Spinal cord (tissue), 10 donors: ENCODE results near the gene PLA2G3. TPM values are rescaled to one million over a fixed set of nuclear protein-coding genes. Genes with fewer than 3 reads are reported as not detected.
"Not testable (repeated sequence)": the region's sequence is repeated elsewhere in the genome, so short reads cannot be mapped to it uniquely, and the experiment has no call there.

Experiments
- DNase-seq, 6 donors: peaks; one replicate each; pipeline versions ENCODE4 v3.0.0 to v3.0.0-alpha.2; 2013 to 2015; ENCODE audit warnings: low spot score in 6 of 6, low read depth in 4 of 6
- H3K27ac ChIP-seq: one replicate; pipeline ENCODE4 v1.5.1; 2013; ENCODE audit warnings: low read depth, low read length, control low read depth
- H3K27me3 ChIP-seq: one replicate; pipeline ENCODE4 v1.6.1; 2013; ENCODE audit warnings: low read length; ENCODE audit not compliant: control insufficient read depth, insufficient read depth
- H3K36me3 ChIP-seq: one replicate; pipeline ENCODE4 v1.6.1; 2013; ENCODE audit warnings: low read length; ENCODE audit not compliant: control insufficient read depth, insufficient read depth
- H3K4me1 ChIP-seq: one replicate; pipeline ENCODE4 v1.6.1; 2013; ENCODE audit warnings: low read length; ENCODE audit not compliant: control insufficient read depth, insufficient read depth
- H3K4me3 ChIP-seq: one replicate; pipeline ENCODE4 v1.5.1; 2013; ENCODE audit warnings: low read depth, low read length, control low read depth
- H3K9me3 ChIP-seq: one replicate; pipeline ENCODE4 v1.6.1; 2013; ENCODE audit warnings: low read length; ENCODE audit not compliant: control insufficient read depth, insufficient read depth
- WGBS: methylation state at CpG from one replicate; pipeline ENCODE4 v1.1.5; 2013; ENCODE audit warnings: missing lambda C conversion rate; ENCODE audit not compliant: insufficient coverage; 5-methylcytosine and 5-hydroxymethylcytosine counted together
- polyA plus RNA-seq, 2 donors: library from polyadenylated mRNA; unstranded; fragments of 120-200 nt; gene quantifications; one replicate each; pipeline ENCODE4 v1.2.1, GENCODE V29; 2013; ENCODE audit not compliant: insufficient read length in 2 of 2
- total RNA-seq, 2 donors: library from RNA; depleted of rRNA in 1 of 2; stranded (reverse); fragments of 120-200 nt in 1 of 2; fragments of >200 nt in 1 of 2; gene quantifications; one replicate each; pipeline versions ENCODE4 v1.2.3 to v1.2.4, GENCODE V29; 2013 to 2014
- donor health status: healthy.

The PLA2G3 gene
- total and polyA plus RNA-seq, 4 donors, result 0.77 to 1.7 (median 1.2) TPM

GRCh38 chr22:31173386-31174145 is 33.3 kb upstream of the PLA2G3 start:
- no CpG with 5 or more reads among the region's 5 CpGs for WGBS
- Histone ChIP-seq H3K27ac (no peak overlapping the region), H3K4me1 (no peaks in the 10 kb centered on the region), H3K4me3 (no peak overlapping the region), H3K36me3 (peaks cover 12% of the 10 kb centered on the region), H3K27me3 (no peaks in the 10 kb centered on the region), H3K9me3 (no peaks in the 10 kb centered on the region)
- DNase-seq, result no peak

GRCh38 chr22:31171734-31172133 is 31.4 kb upstream of the PLA2G3 start:
- not testable (repeated sequence) for H3K27me3 ChIP-seq, H3K9me3 ChIP-seq, H3K27ac ChIP-seq, H3K4me1 ChIP-seq, DNase-seq, H3K4me3 ChIP-seq
- no CpG with 5 or more reads among the region's 9 CpGs for WGBS
- peaks cover 14% of the 10 kb centered on the region for H3K36me3 ChIP-seq

GRCh38 chr22:31170971-31171370 is 30.7 kb upstream of the PLA2G3 start:
- Histone ChIP-seq H3K4me3 (no peak overlapping the region), H3K36me3 (peaks cover 9% of the 10 kb centered on the region), H3K4me1 (no peaks in the 10 kb centered on the region), H3K27me3 (no peaks in the 10 kb centered on the region), H3K27ac (no peak overlapping the region), H3K9me3 (no peaks in the 10 kb centered on the region)
- DNase-seq, result no peak
- WGBS, result no CpG with 5 or more reads among the region's 4 CpGs

GRCh38 chr22:31162015-31162765 is 21.9 kb upstream of the PLA2G3 start:
- no peaks in the 10 kb centered on the region for H3K27me3 ChIP-seq
- DNase-seq, result no peak
- H3K4me1 ChIP-seq, result peaks cover 13% of the 10 kb centered on the region
- peaks cover 15% of the 10 kb centered on the region for H3K36me3 ChIP-seq
- WGBS, result 100% methylated on average over 2 of the region's 5 CpGs
- H3K27ac ChIP-seq, result no peak overlapping the region
- no peaks in the 10 kb centered on the region for H3K9me3 ChIP-seq
- H3K4me3 ChIP-seq, result no peak overlapping the region

GRCh38 chr22:31161386-31161785 is 21.1 kb upstream of the PLA2G3 start:
- no peak overlapping the region for H3K27ac ChIP-seq
- H3K27me3 ChIP-seq, result no peaks in the 10 kb centered on the region
- H3K4me1 ChIP-seq, result peaks cover 13% of the 10 kb centered on the region
- DNase-seq, result no peak
- H3K9me3 ChIP-seq, result no peaks in the 10 kb centered on the region
- H3K4me3 ChIP-seq, result no peak overlapping the region
- peaks cover 15% of the 10 kb centered on the region for H3K36me3 ChIP-seq

- Histone ChIP-seq H3K4me1 (peaks cover 13% of the 10 kb centered on the region), H3K36me3 (peaks cover 11% of the 10 kb centered on the region), H3K9me3 (no peaks in the 10 kb centered on the region), H3K4me3 (peak overlapping the region; percentile 85), H3K27me3 (no peaks in the 10 kb centered on the region), H3K27ac (peak overlapping the region; percentile 76)
- 5% methylated on average over 32 of the region's 32 CpGs for WGBS
- DNase-seq, result peak in 1 of 6 donors; percentile 17
These were observed 20.1 kb upstream of the PLA2G3 start for GRCh38 chr22:31160328-31160978.

GRCh38 chr22:31155422-31155821 is 15.1 kb upstream of the PLA2G3 start:
- no peaks in the 10 kb centered on the region for H3K9me3 ChIP-seq
- no peak overlapping the region for H3K4me3 ChIP-seq
- no CpG with 5 or more reads among the region's 3 CpGs for WGBS
- H3K4me1 ChIP-seq, result peaks cover 7% of the 10 kb centered on the region
- no peaks in the 10 kb centered on the region for H3K36me3 ChIP-seq
- peak in 1 of 6 donors; percentile 63 for DNase-seq
- peaks cover 2% of the 10 kb centered on the region for H3K27me3 ChIP-seq
- no peak overlapping the region for H3K27ac ChIP-seq

GRCh38 chr22:31154975-31155374 is 14.7 kb upstream of the PLA2G3 start:
- WGBS, result no CpG with 5 or more reads among the region's 1 CpG
- H3K36me3 ChIP-seq, result no peaks in the 10 kb centered on the region
- H3K4me1 ChIP-seq, result peaks cover 5% of the 10 kb centered on the region
- H3K27ac ChIP-seq, result no peak overlapping the region
- H3K4me3 ChIP-seq, result no peak overlapping the region
- peaks cover 2% of the 10 kb centered on the region for H3K27me3 ChIP-seq
- no peaks in the 10 kb centered on the region for H3K9me3 ChIP-seq
- no peak for DNase-seq

- Histone ChIP-seq H3K4me3 (no peak overlapping the region), H3K4me1 (peaks cover 4% of the 10 kb centered on the region), H3K9me3 (no peaks in the 10 kb centered on the region), H3K27ac (no peak overlapping the region), H3K27me3 (peaks cover 2% of the 10 kb centered on the region), H3K36me3 (no peaks in the 10 kb centered on the region)
- DNase-seq, result no peak
- 70% methylated on average over 2 of the region's 3 CpGs for WGBS
These were observed 13.0 kb upstream of the PLA2G3 start for GRCh38 chr22:31153357-31153756.
